DMS 273 treated with DMSO at 0.1 percent for 48 hours (cell line): ENCODE results near the gene RINT1.
A peak's percentile ranks its signal among the peaks of the same experiment; 100 is the strongest.
"Not testable (repeated sequence)": the region's sequence is repeated elsewhere in the genome, so short reads cannot be mapped to it uniquely, and the experiment has no call there.

ENCODE experiments used
- DNase-seq: peaks from one replicate; lab custom pipeline; 2025; lab: John Stamatoyannopoulos, UW

The RINT1 gene

GRCh38 chr7:105532709-105533460, 884 bp downstream of the RINT1 start:
- no peak for DNase-seq

DNA sequence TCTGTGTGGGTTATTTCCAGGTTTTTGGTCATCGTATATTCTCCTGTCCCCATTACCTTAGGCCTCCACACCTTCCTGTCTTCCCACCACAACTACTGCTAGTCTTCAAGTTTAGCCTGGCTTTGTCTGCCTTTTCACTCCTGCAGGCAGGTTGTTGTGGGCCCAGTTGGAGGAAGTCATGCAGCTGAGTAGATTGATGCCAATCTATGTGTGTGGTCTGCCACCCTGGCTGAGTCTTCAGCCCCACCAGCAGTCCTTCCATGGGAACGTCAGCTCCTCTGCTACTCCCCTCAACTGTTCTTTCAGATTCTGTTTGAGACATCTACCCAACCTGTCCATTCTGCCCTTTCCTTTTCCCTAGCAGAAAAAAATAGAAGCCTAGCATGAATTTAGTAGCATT, 6.3 kb downstream of the RINT1 start:
- DNase-seq, result no peak

DNA sequence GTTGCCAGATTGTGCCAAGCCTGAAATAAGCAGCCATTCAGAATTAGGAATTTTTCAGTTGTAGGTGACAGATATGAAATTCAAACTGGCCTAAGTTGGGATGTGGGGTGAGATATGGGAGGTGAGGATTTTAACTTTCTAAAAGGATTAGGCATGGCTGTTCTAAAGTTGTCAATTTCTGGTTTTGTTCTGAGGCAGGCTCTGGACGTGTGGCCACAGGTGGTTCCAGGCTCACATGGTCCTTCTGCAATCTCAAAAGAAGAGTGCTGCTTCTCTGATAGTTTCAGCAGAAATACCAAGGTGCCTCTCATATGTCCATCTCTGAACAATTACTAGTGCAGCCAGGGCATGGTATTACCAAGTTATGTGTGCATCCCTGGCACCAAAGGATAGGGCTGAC, 27.9 kb downstream of the RINT1 start:
- no peak for DNase-seq

GRCh38 chr7:105565190-105565589, 33.2 kb downstream of the RINT1 start:
- no peak for DNase-seq

DNA sequence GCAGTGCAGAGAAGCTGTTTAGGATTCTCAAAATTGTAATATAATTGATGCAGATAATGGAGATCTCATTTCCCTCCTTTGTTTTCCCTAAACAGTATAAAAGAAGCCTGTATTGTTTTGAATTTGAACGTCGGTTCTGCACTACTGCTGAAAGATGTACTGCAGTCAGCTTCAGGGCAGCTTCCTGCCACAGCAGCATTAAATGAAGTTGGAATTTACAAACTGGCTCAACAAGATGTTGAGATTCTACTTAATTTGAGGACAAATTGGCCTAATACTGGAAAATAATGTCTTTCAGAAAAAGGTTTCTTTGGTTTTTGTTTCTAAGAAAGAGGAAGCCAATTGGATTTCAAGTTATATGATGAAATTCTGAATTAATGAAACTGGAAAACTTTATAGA, 35.0 kb downstream of the RINT1 start:
- no peak for DNase-seq

GRCh38 chr7:105567821-105568220, 35.8 kb downstream of the RINT1 start:
- no peak for DNase-seq

DNA sequence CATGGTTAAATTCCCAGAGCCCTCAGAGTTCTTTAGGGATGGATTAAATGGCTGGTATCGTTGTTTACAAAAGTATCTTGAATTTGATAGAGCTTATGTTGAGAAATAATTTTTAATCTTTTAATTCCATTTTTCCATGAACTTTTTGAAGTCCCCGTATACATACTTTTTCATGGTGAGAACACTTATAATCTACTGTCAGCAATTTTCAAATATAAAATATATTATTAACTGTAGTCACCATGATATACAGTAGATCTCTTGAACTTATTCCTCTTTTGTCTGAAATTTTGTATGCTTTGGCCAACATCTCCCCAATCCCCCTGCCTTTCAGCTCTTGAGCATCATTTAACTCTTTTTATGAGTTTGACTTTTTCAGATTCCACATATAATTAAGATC, 39.9 kb downstream of the RINT1 start:
- DNase-seq, result no peak

DNA sequence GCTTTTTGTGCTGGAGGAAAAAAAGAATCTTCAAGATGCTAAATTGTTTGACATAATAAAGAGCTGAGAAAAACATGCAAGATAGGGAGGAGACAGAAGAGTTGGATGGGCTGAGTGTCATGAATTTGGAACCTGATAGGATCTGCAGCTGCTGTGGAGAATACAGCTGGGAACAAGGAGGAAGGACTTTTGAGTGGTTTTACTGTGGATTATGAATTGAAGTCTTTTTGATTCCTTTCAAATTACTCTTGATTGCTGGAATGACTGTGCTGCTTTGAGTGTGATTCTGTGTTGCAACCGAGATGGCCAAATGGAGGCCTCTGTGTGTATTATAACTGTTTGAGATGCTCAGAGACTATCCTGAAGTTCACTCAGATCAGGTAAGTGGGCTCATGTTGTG, 45.2 kb downstream of the RINT1 start:
- DNase-seq, result no peak

DNA sequence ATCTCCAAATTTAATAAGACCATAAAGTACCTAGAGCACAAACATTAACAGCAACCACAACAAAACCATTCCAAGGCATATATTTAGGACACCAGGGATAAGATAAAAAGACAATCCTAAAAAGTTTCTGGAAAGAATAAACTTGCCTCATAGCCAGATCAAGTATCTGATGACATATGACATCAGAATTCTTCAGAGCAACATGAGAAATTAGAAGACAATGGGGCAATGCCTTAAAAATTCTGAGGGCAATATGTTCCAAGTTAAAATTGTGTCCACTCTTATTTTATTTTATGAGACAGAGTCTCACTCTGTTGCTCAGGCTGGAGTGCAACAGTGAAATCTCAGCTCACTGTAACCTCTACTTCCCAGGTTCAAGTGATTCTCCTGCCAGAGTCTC, 46.5 kb downstream of the RINT1 start:
- DNase-seq, result no peak

- DNase-seq, result no peak
Observed at GRCh38 chr7:105580022-105580740, 48.2 kb downstream of the RINT1 start.

DNA sequence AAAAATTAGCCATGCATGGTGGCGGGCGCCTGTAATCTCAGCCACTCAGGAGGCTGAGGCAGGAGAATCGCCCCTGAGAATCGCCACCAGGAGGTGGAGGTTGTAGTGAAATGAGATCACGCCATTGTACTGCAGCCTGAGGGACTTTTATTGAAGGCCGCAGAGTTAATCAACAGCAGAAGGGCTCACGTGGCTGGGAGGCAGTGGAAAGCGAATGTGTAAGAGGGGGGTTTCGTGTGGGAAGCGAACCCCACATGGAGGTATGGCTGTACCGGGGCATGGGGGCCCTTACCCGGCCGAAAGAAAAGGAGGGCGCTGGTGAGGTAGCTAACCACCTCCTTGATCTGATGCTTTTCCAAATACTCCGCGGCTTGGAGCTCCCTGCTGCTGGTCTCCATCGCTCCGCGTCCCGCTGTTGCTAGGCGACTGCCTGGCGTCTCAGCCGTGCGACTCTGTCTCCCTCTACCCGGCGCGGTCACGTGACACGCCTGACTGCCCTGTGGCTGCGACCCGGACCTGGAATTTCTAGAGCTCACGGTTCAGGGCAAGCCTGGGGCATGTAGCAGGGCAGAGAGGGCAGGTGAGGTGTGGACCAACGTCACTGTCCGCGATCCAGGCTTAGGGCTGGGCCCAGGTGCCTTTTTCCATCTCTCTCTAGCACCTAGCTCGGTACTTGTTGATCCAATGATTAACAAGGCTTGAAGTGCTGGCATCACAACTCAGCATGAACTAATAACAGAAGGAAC, 49.2 kb downstream of the RINT1 start, which contains the start of gene EFCAB10:
Gene EFCAB10, minus strand, starts transcription at position 428 of the 746 bp plus-strand sequence. Its CDS starts 30 bp downstream, at position 398.
- DNase-seq, result peak; percentile 47

- no peak for DNase-seq
Observed at GRCh38 chr7:105583061-105583460, 51.1 kb downstream of the RINT1 start.

DNA sequence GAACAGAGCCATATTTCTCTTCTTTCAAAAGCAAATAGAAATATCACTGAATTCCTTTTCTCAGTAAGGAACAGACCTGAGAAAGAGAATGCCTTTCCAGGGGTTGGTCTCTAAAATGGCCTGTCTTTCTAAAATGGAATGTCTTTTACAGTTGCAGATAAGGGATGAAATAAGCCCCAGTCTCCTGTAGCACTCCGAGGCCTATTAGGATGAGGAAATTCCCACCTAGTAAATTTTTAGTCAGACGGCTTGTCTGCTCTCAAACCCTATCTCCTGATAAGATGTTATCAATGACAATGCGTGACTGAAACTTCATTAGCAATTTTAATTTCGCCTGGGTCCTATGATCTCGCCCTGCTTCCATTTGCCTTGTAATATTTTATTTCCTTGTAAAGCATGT, 52.2 kb downstream of the RINT1 start:
- DNase-seq, result no peak

- DNase-seq, result no peak
Observed at GRCh38 chr7:105585850-105586500, 54.0 kb downstream of the RINT1 start.

DNA sequence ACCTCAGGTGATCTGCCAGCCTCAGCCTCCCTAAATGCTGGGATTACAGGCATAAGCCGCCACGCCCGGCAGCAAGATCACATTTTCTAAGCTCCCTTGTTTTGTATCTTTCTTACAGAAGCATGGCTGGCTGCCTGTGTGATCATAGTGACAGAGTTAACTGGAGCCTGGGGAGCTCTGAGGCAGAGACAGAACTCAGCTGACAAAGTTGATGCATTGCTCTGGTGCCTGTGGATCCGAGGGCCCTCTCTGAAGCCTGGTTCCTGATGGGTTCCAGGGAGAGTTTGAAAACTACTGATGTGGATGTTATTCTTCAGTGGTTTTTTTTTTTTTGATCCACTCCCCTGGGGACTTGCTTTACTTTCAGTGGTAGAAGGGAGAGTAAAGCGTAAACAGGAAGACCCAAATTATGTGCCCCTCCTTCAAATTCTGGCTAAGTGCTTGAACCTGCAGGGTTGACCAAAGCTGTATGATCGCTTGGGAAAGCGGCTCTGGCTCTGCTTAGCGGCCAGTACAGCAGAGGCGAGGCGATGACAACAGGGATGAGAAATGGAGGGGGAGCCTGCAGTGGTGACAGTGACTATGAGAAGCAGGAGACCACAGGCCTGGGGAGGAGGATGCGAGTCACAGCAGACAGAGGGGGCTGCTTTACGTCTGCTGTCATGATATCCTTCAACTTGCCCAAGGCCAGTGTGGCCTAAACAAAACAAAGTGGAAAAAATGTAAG, 56.1 kb downstream of the RINT1 start:
- DNase-seq, result no peak

- DNase-seq, result peak; percentile 83
Observed at GRCh38 chr7:105589356-105590077, 57.5 kb downstream of the RINT1 start.

DNA sequence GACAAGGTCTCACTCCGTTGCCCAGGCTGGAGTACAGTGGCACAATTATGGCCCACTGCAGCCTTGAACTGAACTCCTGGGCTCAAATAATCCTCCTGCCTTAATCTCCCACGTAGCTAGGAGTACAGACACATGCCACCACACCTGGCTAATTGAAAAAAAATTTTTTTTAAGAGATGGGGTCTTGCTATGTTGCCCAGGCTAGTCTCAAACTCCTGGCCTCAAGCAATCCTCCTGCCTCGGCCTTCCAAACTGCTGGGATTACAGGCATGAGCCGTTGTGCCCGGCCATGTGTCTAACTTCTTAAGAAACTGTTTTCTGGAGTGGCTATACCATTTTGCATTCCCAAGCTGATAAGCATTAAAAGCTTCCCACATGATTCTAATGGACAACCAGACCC, 58.8 kb downstream of the RINT1 start:
- DNase-seq, result no peak

- DNase-seq, result no peak
Observed at GRCh38 chr7:105591522-105591921, 59.5 kb downstream of the RINT1 start.

- DNase-seq, result peak; percentile 95
Observed at GRCh38 chr7:105594034-105594433, 62.0 kb downstream of the RINT1 start.

GRCh38 chr7:105596866-105597265, 64.9 kb downstream of the RINT1 start:
- DNase-seq, result no peak

DNA sequence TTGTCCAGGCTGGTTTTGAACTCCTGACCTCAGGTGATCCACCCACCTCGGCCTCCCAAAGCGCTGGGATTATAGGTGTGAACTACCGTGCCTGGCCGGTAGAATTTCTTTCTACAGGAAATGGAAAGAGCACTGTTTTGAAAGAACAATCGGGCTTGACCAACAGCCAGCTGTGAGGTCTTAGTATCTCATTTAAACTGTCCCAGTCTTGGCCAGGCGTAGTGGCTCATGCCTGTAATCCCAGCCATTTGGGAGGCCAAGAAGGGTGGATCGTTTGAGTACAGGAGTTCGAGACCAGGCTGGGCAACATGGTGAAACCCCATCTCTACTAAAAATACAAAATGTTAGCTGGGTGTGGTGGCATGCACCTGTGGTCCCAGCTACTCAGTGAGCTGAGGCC, 67.1 kb downstream of the RINT1 start:
- not testable (repeated sequence) for DNase-seq
